Esophagus muscularis mucosa (tissue), 4 donors: Measurements from ENCODE around the gene AKAP8. TPM values are rescaled to one million over a fixed set of nuclear protein-coding genes. Genes with fewer than 3 reads are reported as not detected.
"Not testable (repeated sequence)": the region's sequence is repeated elsewhere in the genome, so short reads cannot be mapped to it uniquely, and the experiment has no call there.

Experiments used
- DNase-seq: peaks from one replicate; pipeline ENCODE4 v3.0.0-alpha.2; 2017; ENCODE audit errors: extremely low spot score
- H3K27ac ChIP-seq, 4 donors: fragments of 200-600 bp; sonication (generic); replicated peaks in 1 of 4; 1 replicate in 3 of 4; 2 replicates in 1 of 4; pipeline ENCODE4 v1.5.1; 2016 to 2019; ENCODE audit warnings: mild to moderate bottlenecking in 1 of 4
- H3K27me3 ChIP-seq, 4 donors: fragments of 200-600 bp; sonication (generic); one replicate each; pipeline versions ENCODE4 v1.5.1 to v1.6.0; 2016 to 2019
- H3K36me3 ChIP-seq, 4 donors: fragments of 200-600 bp; sonication (generic); one replicate each; pipeline ENCODE4 v1.5.1; 2016 to 2019
- H3K4me1 ChIP-seq, 4 donors: fragments of 200-600 bp; sonication (generic); one replicate each; pipeline ENCODE4 v1.5.1; 2016 to 2019
- H3K4me3 ChIP-seq, 4 donors: fragments of 200-600 bp; sonication (generic); 1 replicate in 2 of 4; 2 replicates in 2 of 4; pipeline ENCODE4 v1.5.1; 2016 to 2019; ENCODE audit warnings: mild to moderate bottlenecking in 4 of 4, moderate library complexity in 1 of 4
- H3K9me3 ChIP-seq, 4 donors: fragments of 200-600 bp; sonication (generic); 1 replicate in 3 of 4; 2 replicates in 1 of 4; pipeline ENCODE4 v1.5.1; 2016 to 2019
- CTCF ChIP-seq, 3 experiments: fragments of 200-600 bp in 2 of 3; fragments of 450-650 bp in 1 of 3; sonication (generic) in 2 of 3; IDR thresholded peaks; one replicate each; pipeline ENCODE4 v1.5.1; 2017 to 2019; ENCODE audit warnings: antibody characterized with exemption in 3 of 3, mild to moderate bottlenecking in 2 of 3, moderate library complexity in 1 of 3
- EP300 ChIP-seq: sonication (generic); formaldehyde crosslinking; IDR thresholded peaks from one replicate; pipeline ENCODE4 v1.6.1; 2017; ENCODE audit warnings: antibody characterized with exemption
- POLR2A ChIP-seq: fragments of 450-650 bp; IDR thresholded peaks from one replicate; pipeline ENCODE4 v1.6.1; 2017; ENCODE audit warnings: antibody characterized with exemption, moderate library complexity, mild to moderate bottlenecking, low read depth
- POLR2AphosphoS5 ChIP-seq, 2 donors: sonication (generic); formaldehyde crosslinking; IDR thresholded peaks; one replicate each; pipeline ENCODE4 v1.6.1; 2017; ENCODE audit warnings: antibody characterized with exemption in 2 of 2
- WGBS: methylation state at CpG from one replicate; pipeline ENCODE4 v1.1.5; 2018; 5-methylcytosine and 5-hydroxymethylcytosine counted together
- intact Hi-C: fragments of 100-400 bp; cut with DNase I; formaldehyde crosslinking; loops from one replicate; pipeline ENCODE4 v1.15.1; 2023
- total RNA-seq, 4 donors: library from RNA; depleted of rRNA; stranded (reverse); fragments of >200 nt; gene quantifications; one replicate each; pipeline versions ENCODE4 v1.1.0 to v1.2.1, GENCODE V29; 2016

The AKAP8 gene
- total RNA-seq, 4 donors from 2014 or later = 25.2 to 34.3 (median 29.6) TPM

GRCh38 chr19:15418231-15418578, 38.6 kb upstream of the AKAP8 start:
- 4% methylated on average over 4 of the region's 16 CpGs for WGBS
- intact Hi-C loops = no loop called here

GRCh38 chr19:15417699-15418098, 38.1 kb upstream of the AKAP8 start:
- H3K36me3 ChIP-seq = peaks cover 7 to 18% (median 12%) of the 10 kb centered on the region in 4 donors
- no peak for DNase-seq
- H3K9me3 ChIP-seq = no peaks in the 10 kb centered on the region
- intact Hi-C loops = loop anchor here (2.0 kb wide), 1 partner anchor 37 kb away; no protein-coding TSS in a partner anchor
- H3K27ac ChIP-seq = peak overlapping the region; percentile 89 to 95 (median 91)
- peaks cover 51 to 64% (median 61%) of the 10 kb centered on the region in 4 donors for H3K4me1 ChIP-seq
- no peaks in the 10 kb centered on the region for H3K27me3 ChIP-seq
- peak overlapping the region; percentile 93 to 97 (median 96) for H3K4me3 ChIP-seq
- 5% methylated on average over 9 of the region's 9 CpGs for WGBS
- TF ChIP-seq EP300 = no peak
- no peak for TF ChIP-seq CTCF (IDR thresholded peaks at IDR 0.05)
- TF ChIP-seq POLR2A = no peak
- TF ChIP-seq POLR2AphosphoS5 (IDR thresholded peaks at IDR 0.05) = no peak

More at GRCh38 chr19:15418231-15418578, 38.6 kb upstream of the AKAP8 start:
- Histone ChIP-seq H3K27me3 (no peaks in the 10 kb centered on the region), H3K9me3 (peaks cover 0 to 3% (median 1%) of the 10 kb centered on the region in 4 donors), H3K4me1 (peaks cover 46 to 59% (median 56%) of the 10 kb centered on the region in 4 donors), H3K36me3 (peaks cover 12 to 23% (median 17%) of the 10 kb centered on the region in 4 donors), H3K4me3 (peak overlapping the region; percentile 93 to 97 (median 96)), H3K27ac (peak overlapping the region; percentile 89 to 95 (median 91))
- DNase-seq = no peak
- TF ChIP-seq CTCF (IDR thresholded peaks at IDR 0.05) (no peak), POLR2AphosphoS5 (IDR thresholded peaks at IDR 0.05) (no peak), POLR2A (no peak), EP300 (no peak)

DNA sequence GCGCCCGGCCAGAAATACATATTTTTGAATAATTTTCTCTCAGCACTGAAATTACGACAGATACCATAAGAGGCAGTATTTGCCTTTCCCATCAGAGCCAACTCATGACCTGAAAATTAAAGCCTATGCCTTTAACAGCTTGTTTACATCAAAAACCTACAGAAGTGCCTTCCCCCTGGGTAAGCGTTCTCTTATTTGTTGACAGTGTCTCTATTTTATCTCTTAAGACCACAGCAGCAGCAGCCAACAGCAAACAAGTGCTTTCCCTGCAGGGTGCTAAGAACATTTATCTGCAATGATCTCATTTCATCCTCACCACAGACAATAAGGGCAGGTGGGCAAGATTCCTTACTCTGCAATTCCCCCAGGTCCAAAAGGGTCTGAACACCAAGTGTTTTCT, 33.2 kb upstream of the AKAP8 start:
- peaks cover 10 to 24% (median 19%) of the 10 kb centered on the region in 4 donors for H3K36me3 ChIP-seq
- TF ChIP-seq EP300 = no peak
- H3K9me3 ChIP-seq = no peaks in the 10 kb centered on the region
- no peak for DNase-seq
- WGBS = 58% methylated on average over 4 of the region's 4 CpGs
- no peaks in the 10 kb centered on the region for H3K27me3 ChIP-seq
- intact Hi-C loops = no loop called here
- H3K27ac ChIP-seq = peak overlapping the region; percentile 29 to 67 (median 62)
- peak overlapping the region in 1 of 4 donors; percentile 16 for H3K4me3 ChIP-seq
- H3K4me1 ChIP-seq = peaks cover 72 to 93% (median 90%) of the 10 kb centered on the region in 4 donors

GRCh38 chr19:15411351-15411750, 31.8 kb upstream of the AKAP8 start:
- H3K9me3 ChIP-seq, intact Hi-C loops, DNase-seq, H3K27me3 ChIP-seq, H3K4me3 ChIP-seq: not testable (repeated sequence)
- WGBS = 81% methylated on average over 2 of the region's 2 CpGs
- Histone ChIP-seq H3K27ac (peak overlapping the region in 3 of 4 donors; percentile 7 to 67 (median 66)), H3K4me1 (peaks cover 66 to 92% (median 84%) of the 10 kb centered on the region in 4 donors), H3K36me3 (peaks cover 10 to 24% (median 19%) of the 10 kb centered on the region in 4 donors)

DNA sequence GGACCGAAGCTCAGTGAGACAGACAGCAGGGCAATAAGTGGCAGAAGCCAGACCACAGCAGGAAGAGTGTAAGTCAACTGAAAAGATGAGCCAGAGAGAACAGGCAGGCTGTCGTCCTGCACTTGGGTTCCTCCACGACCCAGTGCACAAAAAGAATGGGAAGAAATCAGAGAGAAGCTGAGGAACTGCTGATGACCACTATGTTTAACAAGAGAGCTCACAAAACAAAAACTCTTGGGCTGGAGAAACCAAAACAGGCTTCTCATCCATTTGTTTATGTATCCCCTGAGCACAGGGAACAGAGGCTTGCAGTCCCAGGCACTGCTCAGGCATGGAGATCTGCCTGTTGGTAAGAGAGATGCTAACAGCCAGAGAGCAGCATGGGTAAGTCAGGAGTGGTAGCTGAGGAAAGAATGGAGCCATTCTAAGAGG, 25.2 kb upstream of the AKAP8 start:
- intact Hi-C loops = no loop called here
- no peak for DNase-seq

More for the DNA sequence above, 25.2 kb upstream of the AKAP8 start:
- Histone ChIP-seq H3K36me3 (peaks cover 23 to 49% (median 48%) of the 10 kb centered on the region in 4 donors), H3K4me1 (peaks cover 70 to 91% (median 78%) of the 10 kb centered on the region in 4 donors), H3K9me3 (no peaks in the 10 kb centered on the region), H3K27me3 (no peaks in the 10 kb centered on the region), H3K4me3 (no peak overlapping the region), H3K27ac (peak overlapping the region; percentile 72 to 84 (median 79))
- no peak for TF ChIP-seq EP300
- no peak for TF ChIP-seq CTCF (IDR thresholded peaks at IDR 0.05)
- TF ChIP-seq POLR2AphosphoS5 (IDR thresholded peaks at IDR 0.05) = no peak
- TF ChIP-seq POLR2A = no peak
- 35% methylated on average over 3 of the region's 3 CpGs for WGBS
